Measurements from ENCODE around the gene NFU1. TPM values are rescaled to one million over a fixed set of nuclear protein-coding genes. Genes with fewer than 3 reads are reported as not detected.

The NFU1 gene
- total and polyA plus RNA-seq, 2 of the 8 experiments (the other 6 are each of a cell fraction or from before 2014, with no cell fraction given): 18.4 to 45.5 TPM

GRCh38 chr2:69376403-69376802, 60.8 kb downstream of the NFU1 start:
- H2BK20ac ChIP-seq (ENCODE audit: low read length): no peak overlapping the region

More at GRCh38 chr2:69376403-69376802, 60.8 kb downstream of the NFU1 start:
- peaks cover 0 to 2% of the 10 kb centered on the region in 2 experiments for H4K20me1 ChIP-seq (replicated peaks in 1 of 2; ENCODE audit: control insufficient read depth in 1 of 2, insufficient read depth in 2 of 2, low read length in 2 of 2)
- H3K36me3 ChIP-seq (ENCODE audit: control insufficient read depth in 2 of 4, insufficient read depth in 4 of 4, low read length in 3 of 4): peaks cover 4 to 15% (median 11%) of the 10 kb centered on the region in 4 experiments; a peak in 7 of 8 replicates
- no peak overlapping the region for H3K18ac ChIP-seq (ENCODE audit: extremely low read depth, low read length)
- H2AFZ ChIP-seq (ENCODE audit: low read length): no peak overlapping the region
- no peak overlapping the region for H3K27ac ChIP-seq (ENCODE audit: low read depth, low read length)
- no peak overlapping the region for H3K23ac ChIP-seq (ENCODE audit: insufficient read length)
- no peak overlapping the region for H3K4ac ChIP-seq (replicated peaks; ENCODE audit: insufficient read length, low read depth, low read length)
- H3K79me1 ChIP-seq (ENCODE audit: low read depth, low read length): no peaks in the 10 kb centered on the region
- H3K4me1 ChIP-seq (replicated peaks in 1 of 4; ENCODE audit: control insufficient read depth in 3 of 4, insufficient read depth in 4 of 4, low read length in 3 of 4): no peaks in the 10 kb centered on the region
- H2AK5ac ChIP-seq (ENCODE audit: low read depth, low read length): no peak overlapping the region
- H3K27me3 ChIP-seq (replicated peaks in 1 of 4; ENCODE audit: control insufficient read depth in 3 of 4, extremely low read depth in 1 of 4, insufficient read depth in 3 of 4, low read length in 3 of 4): no peaks in the 10 kb centered on the region
- H4K91ac ChIP-seq (replicated peaks; ENCODE audit: insufficient read length, low read length): no peak overlapping the region
- H2BK5ac ChIP-seq (ENCODE audit: low read depth, low read length): no peak overlapping the region
- H3K23me2 ChIP-seq (ENCODE audit: low read depth, low read length): no peaks in the 10 kb centered on the region
- H4K5ac ChIP-seq (ENCODE audit: insufficient read length, low read depth, low read length): no peak overlapping the region
- 80% methylated on average over 5 of the region's 6 CpGs; no CpG with 5 or more reads in 1 of the 2 experiments for WGBS, 2 experiments (ENCODE audit: extremely low coverage in 1 of 2, insufficient coverage in 1 of 2, insufficient read length in 1 of 2, insufficient replicate concordance in 2 of 2, low coverage in 1 of 2, low lambda C conversion rate in 2 of 2, missing lambda C conversion rate in 1 of 2)
- H3K9me3 ChIP-seq (ENCODE audit: insufficient read depth in 2 of 2, low read depth in 1 of 2, low read length in 1 of 2): no peaks in the 10 kb centered on the region
- no peak overlapping the region for H4K8ac ChIP-seq (ENCODE audit: extremely low read depth, insufficient read depth, low read length)
- no peak overlapping the region for H2BK12ac ChIP-seq (ENCODE audit: low read depth, low read length)
- no peak overlapping the region for H3K56ac ChIP-seq (replicated peaks; ENCODE audit: insufficient read length, low read depth, low read length)
- H3K14ac ChIP-seq (ENCODE audit: insufficient read length): no peak overlapping the region
- H3K4me2 ChIP-seq (ENCODE audit: insufficient read depth in 1 of 2, low read depth in 2 of 2, low read length in 2 of 2): no peak overlapping the region
- DNase-seq (ENCODE audit: low read depth in 1 of 2, low spot score in 2 of 2) (no peak), FAIRE-seq (no peak)
- no peak overlapping the region for H2BK15ac ChIP-seq (ENCODE audit: low read length)
- TF ChIP-seq EZH2 (IDR thresholded peaks at IDR 0.05; ENCODE audit: low read depth, low read length, severe bottlenecking) (no peak), HDAC6 (IDR thresholded peaks at IDR 0.05; ENCODE audit: low read depth, low read length) (no peak), TAF1 (IDR thresholded peaks at IDR 0.05; ENCODE audit: low read depth, low read length) (no peak), KDM5A (IDR thresholded peaks at IDR 0.05; ENCODE audit: low read length) (no peak), EP300 (IDR thresholded peaks at IDR 0.05; ENCODE audit: borderline replicate concordance in 1 of 2, low read depth in 2 of 2, low read length in 2 of 2) (no peak), SAP30 (IDR thresholded peaks at IDR 0.05; ENCODE audit: insufficient read depth, insufficient replicate concordance, low read length) (no peak), BRCA1 (IDR thresholded peaks at IDR 0.05; ENCODE audit: low read depth, low read length) (no peak), JUN (IDR thresholded peaks at IDR 0.05; ENCODE audit: low read depth, low read length) (no peak), BCL11A (IDR thresholded peaks at IDR 0.05; ENCODE audit: low read depth in 2 of 2, low read length in 2 of 2) (no peak), POU5F1 (IDR thresholded peaks at IDR 0.05; ENCODE audit: low read depth, low read length) (no peak)
- TF ChIP-seq, protein P1, sequence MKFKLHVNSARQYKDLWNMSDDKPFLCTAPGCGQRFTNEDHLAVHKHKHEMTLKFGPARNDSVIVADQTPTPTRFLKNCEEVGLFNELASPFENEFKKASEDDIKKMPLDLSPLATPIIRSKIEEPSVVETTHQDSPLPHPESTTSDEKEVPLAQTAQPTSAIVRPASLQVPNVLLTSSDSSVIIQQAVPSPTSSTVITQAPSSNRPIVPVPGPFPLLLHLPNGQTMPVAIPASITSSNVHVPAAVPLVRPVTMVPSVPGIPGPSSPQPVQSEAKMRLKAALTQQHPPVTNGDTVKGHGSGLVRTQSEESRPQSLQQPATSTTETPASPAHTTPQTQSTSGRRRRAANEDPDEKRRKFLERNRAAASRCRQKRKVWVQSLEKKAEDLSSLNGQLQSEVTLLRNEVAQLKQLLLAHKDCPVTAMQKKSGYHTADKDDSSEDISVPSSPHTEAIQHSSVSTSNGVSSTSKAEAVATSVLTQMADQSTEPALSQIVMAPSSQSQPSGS (IDR thresholded peaks at IDR 0.05; ENCODE audit: low read length): no peak
- no peak overlapping the region for H2BK120ac ChIP-seq (replicated peaks; ENCODE audit: low read depth, low read length)
- H3K9ac ChIP-seq (replicated peaks in 1 of 4; ENCODE audit: extremely low read depth in 1 of 4, low read depth in 3 of 4, low read length in 3 of 4): no peak overlapping the region
- peaks cover 0 to 61% of the 10 kb centered on the region in 2 experiments; a peak in 2 of 4 replicates for H3K79me2 ChIP-seq (ENCODE audit: control insufficient read depth in 1 of 2, insufficient read depth in 2 of 2, low read length in 2 of 2)
- no peak overlapping the region for H3K4me3 ChIP-seq (ENCODE audit: extremely low read depth in 1 of 4, insufficient read depth in 2 of 4, low read depth in 3 of 4, low read length in 4 of 4)
- CTCF ChIA-PET (ENCODE audit: partially characterized antibody): interaction anchor here (0.5 to 3.8 kb wide), 22 partner anchors 7 to 492 kb away, joined by 3 to 24 read pairs (median 4); partner anchors contain the start of gene NFU1
- POLR2A ChIA-PET (ENCODE audit: partially characterized antibody): interaction anchor here (0.8 to 1.6 kb wide), 3 partner anchors 9 to 71 kb away, joined by 3 to 7 read pairs (median 6); partner anchors contain the start of gene NFU1
